ENCODE data around the gene ORC4.
"Not testable (repeated sequence)": the region's sequence is repeated elsewhere in the genome, so short reads cannot be mapped to it uniquely, and the experiment has no call there.

The ORC4 gene

DNA sequence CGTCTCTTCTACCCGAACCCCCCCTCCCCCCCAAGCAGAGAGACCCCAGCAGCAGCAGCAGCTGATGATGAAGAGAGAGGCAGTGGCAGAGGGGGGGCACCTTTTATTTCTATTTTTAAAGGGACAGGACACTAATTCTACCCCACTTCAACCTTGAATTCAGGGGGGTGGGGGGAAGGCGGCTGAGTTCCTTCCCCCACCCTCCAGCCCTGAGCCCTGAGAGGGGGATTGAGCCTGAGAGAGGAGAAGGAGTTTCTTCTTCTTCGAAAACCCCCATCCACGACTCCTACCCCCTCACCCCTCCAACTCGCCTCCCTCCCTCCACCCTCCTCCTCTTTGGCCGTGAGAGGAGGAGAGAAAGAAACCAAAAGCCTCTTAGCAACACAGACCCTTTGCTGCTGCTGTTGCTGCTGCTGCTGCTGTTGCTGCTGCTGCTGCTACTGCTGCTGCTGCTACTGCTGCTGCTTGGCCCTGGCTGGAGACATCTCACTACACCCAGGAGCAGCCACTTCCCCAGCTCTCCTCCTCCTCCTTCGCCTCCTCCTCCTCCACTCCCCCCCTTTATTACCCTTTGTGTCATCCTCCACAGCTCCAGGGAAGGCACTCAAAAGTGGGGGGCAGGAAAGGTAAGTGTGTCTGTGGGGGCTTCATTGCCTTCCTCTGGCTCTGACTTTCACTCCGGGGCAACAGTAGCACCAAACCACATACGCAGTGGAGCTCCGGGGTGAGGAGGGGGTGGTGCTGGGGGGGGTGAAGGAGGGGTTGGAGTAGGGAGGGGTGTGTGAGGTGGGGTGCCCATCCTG, 723 bp upstream of the ORC4 start, which contains the start of gene MBD5:
Gene MBD5, plus strand, starts transcription at position 33 of the 803 bp plus-strand sequence.
- peak in 1 of 2 donors; percentile 24 for DNase-seq (ENCODE audit: low read depth in 2 of 2, low spot score in 1 of 2)

DNA sequence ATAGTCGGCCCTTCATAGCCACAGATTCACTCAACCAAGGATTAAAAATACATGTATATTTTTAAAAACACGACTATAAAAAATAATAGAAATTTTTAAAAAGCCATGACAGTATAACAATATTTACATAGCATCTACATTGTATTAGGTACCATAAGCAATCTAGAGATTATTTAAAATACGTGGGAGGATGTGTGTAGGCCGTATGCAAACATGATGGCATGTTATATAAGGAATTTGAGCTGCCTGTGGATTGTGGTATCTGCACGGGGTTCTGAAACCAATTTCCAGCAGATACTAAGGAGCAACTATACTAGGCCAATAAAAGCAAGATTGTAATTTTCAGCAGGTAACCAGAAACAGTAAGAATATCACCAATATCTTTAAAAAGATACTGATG, 5.9 kb downstream of the ORC4 start:
- no peak for DNase-seq (ENCODE audit: low read depth in 2 of 2, low spot score in 1 of 2)

DNA sequence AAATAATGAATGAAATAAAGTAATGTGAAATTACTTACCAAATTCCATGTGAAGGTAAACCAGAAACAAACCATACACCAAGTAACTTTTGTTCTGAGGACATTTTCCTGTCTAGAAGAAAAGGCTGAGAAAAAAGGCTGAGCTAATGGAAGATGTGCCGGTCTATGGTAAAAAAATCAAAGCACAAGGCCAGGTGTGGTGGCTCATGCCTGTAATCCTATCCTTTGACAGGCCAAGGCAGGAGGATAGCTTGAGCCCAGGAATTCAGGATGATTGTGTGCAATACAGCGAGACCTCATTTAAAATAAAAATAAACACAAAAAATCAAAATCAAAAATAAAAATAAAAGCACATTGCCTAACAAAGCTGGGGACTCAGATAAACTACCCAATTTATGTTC, 6.7 kb downstream of the ORC4 start:
- no peak for DNase-seq (ENCODE audit: low read depth in 2 of 2, low spot score in 1 of 2)

- DNase-seq (ENCODE audit: low read depth in 2 of 2, low spot score in 1 of 2): not testable (repeated sequence)
Observed at GRCh38 chr2:148008411-148008810, 12.1 kb downstream of the ORC4 start.

DNA sequence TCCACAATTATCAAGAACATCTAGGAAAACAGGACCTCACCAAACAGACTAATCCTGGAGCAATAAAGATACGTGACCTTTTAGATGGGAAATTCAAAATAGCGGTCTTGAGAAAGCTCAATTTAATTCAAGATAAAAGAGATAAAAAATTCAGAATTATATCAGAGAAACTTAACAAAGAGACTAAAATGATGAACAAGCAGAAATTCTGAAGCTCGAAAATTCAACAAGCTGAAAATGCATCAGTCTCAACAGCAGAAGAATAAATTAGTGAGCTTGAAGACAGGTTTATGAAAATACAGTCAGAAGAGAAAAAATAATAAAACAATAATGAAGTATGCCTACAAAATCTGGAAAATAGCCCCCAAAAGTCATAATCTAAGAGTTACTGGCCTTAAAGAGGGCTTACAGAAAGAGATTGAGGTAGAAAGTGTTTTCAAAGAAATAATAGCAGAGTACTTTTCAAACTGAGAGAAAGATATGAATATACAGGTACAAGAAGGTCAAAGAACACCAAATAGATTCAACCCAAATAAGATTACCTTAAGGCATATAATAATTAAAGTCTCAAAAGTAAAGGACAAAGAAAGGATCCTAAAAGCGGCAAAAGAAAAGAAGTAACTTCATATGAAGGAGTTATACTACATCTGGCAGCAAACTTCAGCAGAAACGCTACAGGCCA, 13.2 kb downstream of the ORC4 start:
- no peak for DNase-seq (ENCODE audit: low read depth in 2 of 2, low spot score in 1 of 2)

DNA sequence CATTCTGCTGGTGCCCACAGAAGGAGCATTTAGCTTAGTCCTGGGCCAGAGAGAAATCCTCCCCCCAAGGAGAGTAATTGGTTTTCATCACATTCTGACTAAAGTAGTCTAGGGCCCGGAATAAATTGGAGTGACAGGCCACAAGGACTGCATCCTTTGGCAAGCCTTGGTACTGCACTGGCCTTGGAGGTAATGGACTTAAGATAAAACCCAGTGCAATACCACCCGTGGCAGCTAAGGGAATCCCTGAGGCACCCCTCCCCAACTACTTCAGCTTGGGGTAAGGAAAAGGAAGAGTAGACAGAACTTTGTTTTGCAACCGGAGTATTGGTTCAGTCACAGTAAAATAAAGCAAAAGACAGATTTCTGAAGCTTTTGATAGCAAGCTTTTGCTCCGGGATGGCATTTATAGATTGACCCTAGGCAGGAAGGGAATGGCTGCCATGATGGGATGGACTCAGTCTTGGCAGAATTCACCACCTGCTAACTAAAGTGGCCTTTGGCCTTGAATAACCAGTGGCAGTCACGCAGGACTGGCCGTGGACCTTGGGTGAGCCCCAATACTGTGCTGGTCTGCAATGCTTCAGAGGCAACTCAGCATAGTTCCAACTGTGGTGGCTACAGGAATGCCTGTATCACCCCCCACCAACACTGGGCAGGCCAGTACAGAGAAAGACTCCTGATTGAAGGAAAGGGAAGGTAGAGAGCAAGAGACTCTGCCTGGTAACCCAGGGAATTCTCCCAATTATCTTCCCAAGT, 14.1 kb downstream of the ORC4 start:
- no peak for DNase-seq (ENCODE audit: low read depth in 2 of 2, low spot score in 1 of 2)

DNA sequence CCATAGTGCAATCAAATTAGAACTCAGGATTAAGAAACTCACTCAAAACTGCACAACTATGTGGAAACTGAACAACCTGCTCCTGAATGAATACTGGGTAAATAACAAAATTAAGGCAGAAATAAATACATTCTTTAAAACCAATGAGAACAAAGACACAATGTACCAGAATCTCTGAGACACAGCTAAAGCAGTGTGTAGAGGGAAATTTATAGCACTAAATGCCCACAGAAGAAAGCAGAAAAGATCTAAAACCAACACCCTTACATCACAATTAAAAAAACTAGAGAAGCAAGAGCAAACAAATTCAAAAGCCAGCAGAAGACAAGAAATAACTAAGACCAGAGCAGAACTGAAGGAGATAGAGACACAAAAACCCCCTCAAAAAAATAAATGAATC, 18.1 kb downstream of the ORC4 start:
- not testable (repeated sequence) for DNase-seq (ENCODE audit: low read depth in 2 of 2, low spot score in 1 of 2)

DNA sequence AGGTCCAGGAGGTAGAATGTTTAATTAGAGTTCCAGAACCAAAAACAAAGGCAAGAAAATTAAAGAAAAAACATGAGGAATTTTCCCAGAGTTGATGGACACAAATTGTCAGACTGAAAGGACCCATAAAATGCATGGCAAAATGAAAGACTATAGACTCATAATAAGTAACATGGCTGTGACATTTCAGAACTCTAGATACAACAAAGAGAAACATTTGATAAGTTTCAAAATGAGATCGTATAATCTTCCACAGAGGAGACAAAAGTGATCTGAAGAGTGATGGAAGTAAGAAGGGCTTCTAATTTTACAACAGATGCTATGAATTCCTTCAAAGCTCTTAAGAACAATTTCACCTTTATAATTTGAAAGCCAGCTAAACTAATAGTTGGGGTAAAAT, 20.4 kb downstream of the ORC4 start:
- DNase-seq (ENCODE audit: low read depth in 2 of 2, low spot score in 1 of 2): no peak

- DNase-seq (ENCODE audit: low read depth in 2 of 2, low spot score in 1 of 2): no peak
Observed at GRCh38 chr2:147999126-147999525, 21.4 kb downstream of the ORC4 start.

GRCh38 chr2:147998203-147998602, 22.3 kb downstream of the ORC4 start:
- DNase-seq (ENCODE audit: low read depth in 2 of 2, low spot score in 1 of 2): no peak

DNA sequence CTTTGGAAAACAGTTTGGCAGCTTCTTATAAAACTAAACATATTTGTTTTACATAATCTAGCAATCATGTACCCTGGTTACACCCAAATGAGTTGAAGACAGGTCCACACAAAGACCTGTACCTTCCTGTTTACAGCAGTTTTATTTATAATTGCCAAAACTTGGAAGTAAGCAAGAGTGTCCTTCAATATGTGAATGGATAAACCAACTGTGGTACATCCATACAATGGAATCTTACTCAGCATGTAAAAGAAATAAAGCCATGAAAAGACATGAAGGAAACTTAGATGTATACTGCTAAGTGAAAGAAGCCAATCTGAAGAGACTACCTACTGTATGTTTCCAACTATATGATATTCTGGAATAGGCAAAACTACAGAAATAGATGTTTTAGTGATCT, 23.7 kb downstream of the ORC4 start:
- DNase-seq (ENCODE audit: low read depth in 2 of 2, low spot score in 1 of 2): no peak

GRCh38 chr2:147994965-147995364, 25.6 kb downstream of the ORC4 start:
- not testable (repeated sequence) for DNase-seq (ENCODE audit: low read depth in 2 of 2, low spot score in 1 of 2)

GRCh38 chr2:147989809-147990403, 30.6 kb downstream of the ORC4 start:
- DNase-seq (ENCODE audit: low read depth in 2 of 2, low spot score in 1 of 2): no peak

- no peak for DNase-seq (ENCODE audit: low read depth in 2 of 2, low spot score in 1 of 2)
Observed at GRCh38 chr2:147989102-147989501, 31.4 kb downstream of the ORC4 start.

DNA sequence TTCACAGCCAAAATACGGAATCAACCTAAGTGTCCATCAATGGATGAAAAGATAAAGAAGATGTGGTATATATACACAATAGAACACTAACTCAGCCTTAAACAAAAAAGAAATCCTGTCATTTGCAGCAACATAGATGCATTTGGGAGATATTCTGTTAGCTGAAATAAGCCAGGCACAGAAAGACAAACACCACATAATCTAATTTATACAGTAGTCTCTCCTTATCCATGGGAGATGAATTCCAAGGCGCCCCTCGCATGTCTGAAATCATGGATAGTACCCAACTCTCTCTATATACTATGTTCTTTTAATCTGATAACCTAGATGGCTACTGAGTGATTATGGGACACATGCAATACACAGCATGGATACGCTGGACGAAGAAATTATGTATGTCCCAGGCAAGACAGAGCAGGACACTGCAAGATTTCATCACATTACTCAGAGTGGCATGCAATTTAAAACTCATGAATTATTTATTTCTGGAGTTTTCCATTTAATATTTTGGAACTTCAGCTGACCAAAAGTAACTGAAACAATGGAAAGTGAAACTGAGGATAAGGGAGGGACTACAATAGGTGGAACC, 39.5 kb downstream of the ORC4 start:
- no peak for DNase-seq (ENCODE audit: low read depth in 2 of 2, low spot score in 1 of 2)

DNA sequence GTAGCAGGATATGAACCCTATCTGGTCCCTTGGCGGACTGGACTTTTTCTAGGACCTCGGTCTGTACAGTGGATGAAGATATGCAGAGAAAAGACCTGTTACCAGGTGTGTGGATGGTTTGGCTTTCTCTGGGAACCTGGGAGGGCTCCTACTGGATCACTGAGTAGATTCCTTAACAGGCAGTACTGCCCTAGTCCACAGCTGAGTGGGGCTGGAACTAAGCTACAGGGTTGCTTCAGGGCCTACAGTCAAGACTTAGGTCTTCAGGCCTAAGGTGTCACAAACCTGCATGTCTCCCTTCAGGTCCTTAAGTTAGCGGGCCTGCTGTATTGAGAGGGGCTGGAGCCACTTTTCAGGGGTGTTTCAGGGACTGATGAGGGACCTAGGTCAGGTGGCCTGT, 42.9 kb downstream of the ORC4 start:
- no peak for DNase-seq (ENCODE audit: low read depth in 2 of 2, low spot score in 1 of 2)

GRCh38 chr2:147976102-147976501, 44.4 kb downstream of the ORC4 start:
- no peak for DNase-seq (ENCODE audit: low read depth in 2 of 2, low spot score in 1 of 2)

DNA sequence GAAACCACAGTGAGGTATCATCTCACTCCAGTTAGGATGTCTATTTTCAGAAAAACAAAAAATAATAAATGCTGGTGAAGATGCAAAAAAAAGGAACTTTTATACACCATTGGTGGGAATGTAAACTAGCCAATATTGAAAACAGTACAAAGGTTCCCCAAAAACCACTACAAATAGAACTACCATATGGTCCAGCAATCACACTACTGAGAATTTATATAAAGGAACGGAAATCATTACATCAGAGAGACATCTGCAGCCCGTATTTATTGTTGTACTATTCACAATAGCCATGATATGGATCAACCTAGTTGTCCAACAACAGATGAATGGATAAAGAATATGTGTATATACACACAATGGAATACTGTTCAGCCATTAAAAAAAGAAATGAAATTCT, 52.0 kb downstream of the ORC4 start:
- DNase-seq (ENCODE audit: low read depth in 2 of 2, low spot score in 1 of 2): no peak

DNA sequence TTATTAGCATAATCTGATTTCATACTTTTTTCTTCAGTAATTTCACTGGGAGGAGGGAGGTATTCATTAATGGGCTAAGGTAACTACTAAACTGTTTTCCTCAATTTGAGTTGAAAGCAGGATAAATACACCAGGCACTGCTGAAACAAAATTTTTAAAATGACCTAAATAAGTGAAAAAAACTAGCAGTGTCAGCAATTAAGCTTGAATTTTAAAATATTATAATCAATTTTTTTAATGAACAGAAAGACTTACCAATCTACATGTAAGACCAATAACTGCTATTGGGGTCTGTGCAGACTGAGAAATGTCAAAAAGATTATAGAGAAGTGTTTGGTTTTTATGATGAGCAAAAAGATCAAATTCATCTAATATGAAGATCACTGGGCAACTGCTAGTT, 68.4 kb downstream of the ORC4 start:
- no peak for DNase-seq (ENCODE audit: low read depth in 2 of 2, low spot score in 1 of 2)

GRCh38 chr2:147945660-147946059, 74.9 kb downstream of the ORC4 start:
- DNase-seq (ENCODE audit: low read depth in 2 of 2, low spot score in 1 of 2): no peak

DNA sequence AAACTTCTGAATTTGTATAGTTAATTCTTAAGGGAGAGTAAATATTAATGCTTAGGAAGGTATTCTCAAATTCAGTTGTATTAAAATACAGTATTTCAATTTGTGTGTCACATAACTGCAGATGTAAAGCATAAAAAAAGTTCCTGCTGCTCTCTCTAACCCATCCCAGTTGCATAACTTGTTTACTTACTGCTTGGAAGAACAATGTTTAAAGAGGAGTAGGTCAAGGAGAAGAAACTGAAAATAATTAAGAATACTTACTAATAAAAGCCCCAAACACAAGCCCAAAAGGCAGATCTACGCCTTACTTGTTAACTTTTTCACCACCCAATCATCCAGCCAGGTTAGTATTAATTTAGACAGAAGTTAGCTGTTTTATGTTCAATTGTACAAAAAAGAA, 81.2 kb downstream of the ORC4 start:
- no peak for DNase-seq (ENCODE audit: low read depth in 2 of 2, low spot score in 1 of 2)
